Trophoblast cell (in vitro differentiated cells and primary cell): ENCODE data around the gene MYH2.

ENCODE experiments used
- DNase-seq, 2 donors: peaks; one replicate each; pipeline ENCODE4 v3.0.0-alpha.2; 2016
- H2AFZ ChIP-seq: 2 replicates; pipeline ENCODE4 v1.6.1; 2013; ENCODE audit warnings: low read length, moderate library complexity, mild to moderate bottlenecking; ENCODE audit not compliant: insufficient read depth, poor library complexity
- H2AK5ac ChIP-seq: 2 replicates; pipeline ENCODE4 v1.6.1; 2013; ENCODE audit warnings: mild to moderate bottlenecking, low read length
- H2BK120ac ChIP-seq: 2 replicates; pipeline ENCODE4 v1.6.1; 2013; ENCODE audit warnings: low read length, mild to moderate bottlenecking, moderate library complexity; ENCODE audit not compliant: insufficient read depth, poor library complexity
- H2BK12ac ChIP-seq: 2 replicates; pipeline ENCODE4 v1.6.1; 2013; ENCODE audit warnings: mild to moderate bottlenecking, low read length, moderate library complexity
- H2BK5ac ChIP-seq: 2 replicates; pipeline ENCODE4 v1.6.1; 2013; ENCODE audit warnings: low read length, low read depth, moderate library complexity, mild to moderate bottlenecking; ENCODE audit not compliant: poor library complexity
- H3K14ac ChIP-seq: 2 replicates; pipeline ENCODE4 v1.6.1; 2013; ENCODE audit warnings: mild to moderate bottlenecking, low read length
- H3K18ac ChIP-seq: 2 replicates; pipeline ENCODE4 v1.6.1; 2013; ENCODE audit warnings: mild to moderate bottlenecking, low read length
- H3K23ac ChIP-seq: 2 replicates; pipeline ENCODE4 v1.6.1; 2013; ENCODE audit warnings: low read length
- H3K27ac ChIP-seq: 2 replicates; pipeline ENCODE4 v1.5.1; 2013; ENCODE audit warnings: low read depth, mild to moderate bottlenecking, inconsistent platforms, low read length, moderate library complexity
- H3K27me3 ChIP-seq: 2 replicates; pipeline ENCODE4 v1.6.1; 2013; ENCODE audit warnings: inconsistent platforms, mild to moderate bottlenecking, low read length, moderate library complexity; ENCODE audit not compliant: insufficient read depth
- H3K36me3 ChIP-seq, 2 experiments: 1 replicate in 1 of 2; 2 replicates in 1 of 2; pipeline ENCODE4 v1.6.1; 2013; ENCODE audit warnings: low read length in 2 of 2, mild to moderate bottlenecking in 2 of 2, moderate library complexity in 1 of 2; ENCODE audit not compliant: insufficient read depth in 2 of 2, control insufficient read depth in 1 of 2
- H3K4ac ChIP-seq: 2 replicates; pipeline ENCODE4 v1.6.1; 2013; ENCODE audit warnings: low read depth, mild to moderate bottlenecking, low read length, moderate library complexity
- H3K4me1 ChIP-seq, 2 experiments: 1 replicate in 1 of 2; 2 replicates in 1 of 2; pipeline ENCODE4 v1.6.1; 2013; ENCODE audit warnings: low read length in 2 of 2, mild to moderate bottlenecking in 2 of 2, moderate library complexity in 1 of 2; ENCODE audit not compliant: insufficient read depth in 2 of 2, control insufficient read depth in 1 of 2
- H3K4me2 ChIP-seq: 2 replicates; pipeline ENCODE4 v1.6.1; 2013; ENCODE audit warnings: inconsistent platforms, mild to moderate bottlenecking, low read length, moderate library complexity
- H3K4me3 ChIP-seq: 2 replicates; pipeline ENCODE4 v1.5.1; 2013; ENCODE audit warnings: mild to moderate bottlenecking, low read depth, low read length, inconsistent platforms
- H3K79me1 ChIP-seq: one replicate; pipeline ENCODE4 v1.6.1; 2013; ENCODE audit warnings: low read length
- H3K79me2 ChIP-seq: 2 replicates; pipeline ENCODE4 v1.6.1; 2013; ENCODE audit warnings: low read length, mild to moderate bottlenecking; ENCODE audit not compliant: control insufficient read depth, insufficient read depth, poor library complexity
- H3K9ac ChIP-seq: 2 replicates; pipeline ENCODE4 v1.6.1; 2013; ENCODE audit warnings: mild to moderate bottlenecking, low read length
- H3K9me3 ChIP-seq: 2 replicates; pipeline ENCODE4 v1.6.1; 2013; ENCODE audit warnings: low read depth, mild to moderate bottlenecking, control low read depth, inconsistent platforms, low read length; ENCODE audit not compliant: insufficient read depth
- H4K12ac ChIP-seq: 2 replicates; pipeline ENCODE4 v1.6.1; 2013; ENCODE audit warnings: low read depth, mild to moderate bottlenecking, low read length, moderate library complexity
- H4K8ac ChIP-seq: 2 replicates; pipeline ENCODE4 v1.6.1; 2013; ENCODE audit warnings: low read depth, mild to moderate bottlenecking, low read length, moderate library complexity
- H4K91ac ChIP-seq: one replicate; pipeline ENCODE4 v1.6.1; 2013; ENCODE audit warnings: low read depth, mild to moderate bottlenecking, low read length, moderate library complexity
- WGBS: extraction: QIAGEN DNeasy Blood & Tissue Kit; methylation state at CpG from one replicate; pipeline ENCODE4 v1.1.7; 2013; ENCODE audit warnings: missing lambda C conversion rate; ENCODE audit not compliant: insufficient read length, insufficient coverage; ENCODE audit errors: extremely low coverage; 5-methylcytosine and 5-hydroxymethylcytosine counted together

MYH2 gene

GRCh38 chr17:10583834-10584233 lies 34.4 kb upstream of the MYH2 start:
- no peak overlapping the region for H3K9ac ChIP-seq
- whole genome bisulfite sequencing = no CpG with 5 or more reads among the region's 4 CpGs
- no peak overlapping the region for H4K8ac ChIP-seq
- H3K4me2 ChIP-seq = no peak overlapping the region
- H3K4me3 ChIP-seq = no peak overlapping the region
- no peak overlapping the region for H2BK120ac ChIP-seq
- H2AK5ac ChIP-seq = no peak overlapping the region
- H2BK5ac ChIP-seq = no peak overlapping the region
- no peak overlapping the region for H2BK12ac ChIP-seq
- no peak overlapping the region for H3K4ac ChIP-seq
- H3K79me1 ChIP-seq = no peaks in the 10 kb centered on the region
- H3K18ac ChIP-seq = no peak overlapping the region
- no peak for DNase-seq
- H3K4me1 ChIP-seq = no peaks in the 10 kb centered on the region
- no peaks in the 10 kb centered on the region for H3K36me3 ChIP-seq
- no peak overlapping the region for H3K27ac ChIP-seq
- H3K14ac ChIP-seq = no peak overlapping the region
- no peaks in the 10 kb centered on the region for H3K79me2 ChIP-seq
- H4K12ac ChIP-seq = no peak overlapping the region
- H3K23ac ChIP-seq = no peak overlapping the region
- peaks cover 2% of the 10 kb centered on the region for H3K9me3 ChIP-seq
- no peak overlapping the region for H4K91ac ChIP-seq
- no peak overlapping the region for H2AFZ ChIP-seq
- no peaks in the 10 kb centered on the region for H3K27me3 ChIP-seq

GRCh38 chr17:10579270-10579669 lies 29.8 kb upstream of the MYH2 start:
- WGBS = no CpG with 5 or more reads among the region's 2 CpGs
- no peaks in the 10 kb centered on the region for H3K9me3 ChIP-seq
- H4K12ac ChIP-seq = no peak overlapping the region
- H4K91ac ChIP-seq = no peak overlapping the region
- no peak overlapping the region for H3K23ac ChIP-seq
- H3K18ac ChIP-seq = no peak overlapping the region
- H3K79me1 ChIP-seq = no peaks in the 10 kb centered on the region
- H3K4me3 ChIP-seq = no peak overlapping the region
- no peak overlapping the region for H3K9ac ChIP-seq
- no peak overlapping the region for H2BK12ac ChIP-seq
- H3K79me2 ChIP-seq = no peaks in the 10 kb centered on the region
- no peak overlapping the region for H3K27ac ChIP-seq
- no peak overlapping the region for H4K8ac ChIP-seq
- H3K36me3 ChIP-seq = no peaks in the 10 kb centered on the region
- H3K14ac ChIP-seq = no peak overlapping the region
- no peak overlapping the region for H2AFZ ChIP-seq
- no peak overlapping the region for H2BK120ac ChIP-seq
- no peak overlapping the region for H3K4ac ChIP-seq
- no peaks in the 10 kb centered on the region for H3K4me1 ChIP-seq
- no peaks in the 10 kb centered on the region for H3K27me3 ChIP-seq
- DNase-seq = no peak
- H2AK5ac ChIP-seq = no peak overlapping the region
- no peak overlapping the region for H3K4me2 ChIP-seq
- H2BK5ac ChIP-seq = no peak overlapping the region

- H3K23ac ChIP-seq = no peak overlapping the region
- H3K4me3 ChIP-seq = no peak overlapping the region
- H3K9me3 ChIP-seq = no peaks in the 10 kb centered on the region
- no peaks in the 10 kb centered on the region for H3K79me2 ChIP-seq
- H4K12ac ChIP-seq = no peak overlapping the region
- no peak overlapping the region for H2AK5ac ChIP-seq
- H3K36me3 ChIP-seq = no peaks in the 10 kb centered on the region
- H2BK5ac ChIP-seq = no peak overlapping the region
- H3K18ac ChIP-seq = no peak overlapping the region
- H4K91ac ChIP-seq = no peak overlapping the region
- no peak for DNase-seq
- H2BK12ac ChIP-seq = no peak overlapping the region
- H3K14ac ChIP-seq = no peak overlapping the region
- H4K8ac ChIP-seq = no peak overlapping the region
- H2AFZ ChIP-seq = no peak overlapping the region
- H3K9ac ChIP-seq = no peak overlapping the region
- H3K79me1 ChIP-seq = no peaks in the 10 kb centered on the region
- H3K27me3 ChIP-seq = no peaks in the 10 kb centered on the region
- H3K4me2 ChIP-seq = no peak overlapping the region
- no peak overlapping the region for H2BK120ac ChIP-seq
- no peak overlapping the region for H3K4ac ChIP-seq
- H3K4me1 ChIP-seq = no peaks in the 10 kb centered on the region
- no peak overlapping the region for H3K27ac ChIP-seq
- WGBS = no CpG with 5 or more reads among the region's 5 CpGs
Observed at GRCh38 chr17:10574324-10574723, 24.9 kb upstream of the MYH2 start.

- Histone ChIP-seq H3K4me2 (no peak overlapping the region), H3K23ac (no peak overlapping the region), H3K14ac (no peak overlapping the region), H3K79me1 (no peaks in the 10 kb centered on the region), H3K4me3 (no peak overlapping the region), H3K4ac (no peak overlapping the region), H2AK5ac (no peak overlapping the region), H3K27ac (no peak overlapping the region), H3K4me1 (no peaks in the 10 kb centered on the region), H4K8ac (no peak overlapping the region), H2BK120ac (no peak overlapping the region), H3K79me2 (no peaks in the 10 kb centered on the region), H2BK12ac (no peak overlapping the region), H2BK5ac (no peak overlapping the region), H3K9ac (no peak overlapping the region), H3K27me3 (no peaks in the 10 kb centered on the region), H3K9me3 (no peaks in the 10 kb centered on the region), H3K36me3 (no peaks in the 10 kb centered on the region), H4K91ac (no peak overlapping the region), H3K18ac (no peak overlapping the region), H4K12ac (no peak overlapping the region), H2AFZ (no peak overlapping the region)
- DNase-seq = no peak
- WGBS = no CpG with 5 or more reads among the region's 2 CpGs
Observed at GRCh38 chr17:10563991-10564660, 14.7 kb upstream of the MYH2 start.
